Liver (tissue), 5 donors: ENCODE results near the gene BTG2. TPM values are rescaled to one million over a fixed set of nuclear protein-coding genes. Genes with fewer than 3 reads are reported as not detected.

ENCODE experiments used
- polyA plus RNA-seq, 2 donors: library from polyadenylated mRNA; stranded (reverse) in 1 of 2; unstranded in 1 of 2; fragments of 200-250 nt in 1 of 2; fragments of >200 nt in 1 of 2; fragmentation: Nextera tagmentation in 1 of 2; extraction: Ambion mirVana in 1 of 2; gene quantifications; one replicate each; pipeline versions ENCODE4 v1.2.1 to v1.2.3, GENCODE V29; 2013 to 2015
- small RNA-seq: library from RNA; depleted of rRNA; stranded (forward); fragments of <200 nt; gene quantifications from one replicate; pipeline ENCODE3, GENCODE V24; 2014
- total RNA-seq, 2 donors: library from RNA; depleted of rRNA; stranded (reverse); fragments of >200 nt; gene quantifications; one replicate each; pipeline ENCODE4 v1.2.3, GENCODE V29; 2014
- donor health status: healthy.
- donor health status: healthy.
- donor health status: healthy.

The BTG2 gene
- total and polyA plus RNA-seq, 4 donors: 3.8 to 52.5 (median 4.8) TPM

Small RNA genes lying within 50 kb of the gene (small RNA-seq; reads per million reads assigned to genes)
- gene AL359837.1 (not detected), gene RNU6-487P (not detected)

Other genes starting within 250 kb of the BTG2 start
- not detected for gene MYOG, start 219.5 kb upstream of the BTG2 start, total RNA-seq
- not detected for gene MYOG, start 219.5 kb upstream of the BTG2 start, polyA plus RNA-seq
- gene ADORA1, start 177.8 kb upstream of the BTG2 start, total RNA-seq: 1 to 10 TPM in 1 of 2 donors, under 1 TPM in 1; 0.33 to 1.1 TPM
- under 1 TPM; 0.37 to 0.38 TPM for gene ADORA1, start 177.8 kb upstream of the BTG2 start, polyA plus RNA-seq
- under 1 TPM in 1 of 2 donors, not detected in 1; 0.09 TPM for gene MYBPH, start 129.7 kb upstream of the BTG2 start, total RNA-seq
- not detected for gene MYBPH, start 129.7 kb upstream of the BTG2 start, polyA plus RNA-seq
- 10 to 100 TPM in 1 of 2 donors, 1 to 10 TPM in 1; 5.0 to 26.7 TPM for gene CHI3L1, start 118.8 kb upstream of the BTG2 start, total RNA-seq
- 10 to 100 TPM in 1 of 2 donors, 1 to 10 TPM in 1; 5.2 to 34.7 TPM for gene CHI3L1, start 118.8 kb upstream of the BTG2 start, polyA plus RNA-seq
- gene CHIT1, start 75.8 kb upstream of the BTG2 start, total RNA-seq: under 1 TPM in 1 of 2 donors, not detected in 1; under 0.01 TPM
- gene CHIT1, start 75.8 kb upstream of the BTG2 start, polyA plus RNA-seq: under 1 TPM in 1 of 2 donors, not detected in 1; 0.07 TPM
- gene FMOD, start 45.6 kb downstream of the BTG2 start, total RNA-seq: 1 to 10 TPM; 2.1 to 2.7 TPM
- 1 to 10 TPM; 1.0 to 7.0 TPM for gene FMOD, start 45.6 kb downstream of the BTG2 start, polyA plus RNA-seq
- gene PRELP, start 170.3 kb downstream of the BTG2 start, total RNA-seq: 1 to 10 TPM in 1 of 2 donors, under 1 TPM in 1; 0.09 to 2.3 TPM
- 1 to 10 TPM; 4.9 to 5.8 TPM for gene PRELP, start 170.3 kb downstream of the BTG2 start, polyA plus RNA-seq
- gene OPTC, start 188.6 kb downstream of the BTG2 start, total RNA-seq: not detected
- gene OPTC, start 188.6 kb downstream of the BTG2 start, polyA plus RNA-seq: not detected